NCI-H2029 (cell line): Measurements from ENCODE around the gene ITM2C.

Experiments used
- DNase-seq: peaks from one replicate; lab custom pipeline; 2025; lab: John Stamatoyannopoulos, UW

The ITM2C gene

GRCh38 chr2:230872968-230873660, 8.4 kb downstream of the ITM2C start:
- DNase-seq = no peak

- no peak for DNase-seq
Measured at GRCh38 chr2:230873661-230874401, 9.1 kb downstream of the ITM2C start.

DNA sequence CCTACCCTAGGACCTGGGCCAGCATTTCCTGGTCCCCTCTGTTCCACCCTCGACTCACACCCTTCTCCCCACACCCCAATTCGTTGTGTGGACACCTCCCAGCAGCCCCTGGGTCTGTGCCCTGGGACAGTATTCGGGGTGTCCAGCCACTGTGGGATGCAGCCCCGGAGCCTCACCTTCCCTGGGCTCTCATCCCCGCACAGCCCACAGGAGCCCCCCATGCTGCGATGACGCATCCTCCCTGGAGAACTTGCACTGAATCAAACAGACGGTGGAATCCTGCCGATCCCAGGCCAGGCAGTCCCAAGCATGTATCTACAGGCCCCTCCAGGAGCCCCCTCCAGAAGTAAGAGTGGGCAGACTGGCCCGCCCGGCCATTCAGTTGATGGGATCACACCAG, 9.7 kb downstream of the ITM2C start:
- no peak for DNase-seq

DNA sequence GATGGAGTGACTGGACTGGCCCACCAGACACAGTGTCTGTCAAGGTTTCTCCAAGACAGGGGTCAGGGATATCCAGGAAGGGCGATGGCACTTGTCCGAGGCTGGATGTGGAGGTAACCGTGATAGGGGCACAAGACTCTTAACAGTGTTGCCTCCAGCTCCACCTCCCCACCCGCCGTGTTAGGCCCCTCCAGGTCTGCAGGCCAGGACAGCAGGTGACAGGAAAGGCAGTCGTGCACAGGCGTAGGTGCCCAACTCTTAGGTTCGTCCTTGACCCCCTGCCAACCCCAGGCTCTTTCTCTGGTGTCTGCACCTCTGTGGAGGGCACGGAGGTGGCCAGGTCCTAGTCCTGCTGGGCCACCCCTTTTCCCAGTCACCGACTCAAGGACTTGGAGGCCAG, 10.1 kb downstream of the ITM2C start:
- no peak for DNase-seq

DNA sequence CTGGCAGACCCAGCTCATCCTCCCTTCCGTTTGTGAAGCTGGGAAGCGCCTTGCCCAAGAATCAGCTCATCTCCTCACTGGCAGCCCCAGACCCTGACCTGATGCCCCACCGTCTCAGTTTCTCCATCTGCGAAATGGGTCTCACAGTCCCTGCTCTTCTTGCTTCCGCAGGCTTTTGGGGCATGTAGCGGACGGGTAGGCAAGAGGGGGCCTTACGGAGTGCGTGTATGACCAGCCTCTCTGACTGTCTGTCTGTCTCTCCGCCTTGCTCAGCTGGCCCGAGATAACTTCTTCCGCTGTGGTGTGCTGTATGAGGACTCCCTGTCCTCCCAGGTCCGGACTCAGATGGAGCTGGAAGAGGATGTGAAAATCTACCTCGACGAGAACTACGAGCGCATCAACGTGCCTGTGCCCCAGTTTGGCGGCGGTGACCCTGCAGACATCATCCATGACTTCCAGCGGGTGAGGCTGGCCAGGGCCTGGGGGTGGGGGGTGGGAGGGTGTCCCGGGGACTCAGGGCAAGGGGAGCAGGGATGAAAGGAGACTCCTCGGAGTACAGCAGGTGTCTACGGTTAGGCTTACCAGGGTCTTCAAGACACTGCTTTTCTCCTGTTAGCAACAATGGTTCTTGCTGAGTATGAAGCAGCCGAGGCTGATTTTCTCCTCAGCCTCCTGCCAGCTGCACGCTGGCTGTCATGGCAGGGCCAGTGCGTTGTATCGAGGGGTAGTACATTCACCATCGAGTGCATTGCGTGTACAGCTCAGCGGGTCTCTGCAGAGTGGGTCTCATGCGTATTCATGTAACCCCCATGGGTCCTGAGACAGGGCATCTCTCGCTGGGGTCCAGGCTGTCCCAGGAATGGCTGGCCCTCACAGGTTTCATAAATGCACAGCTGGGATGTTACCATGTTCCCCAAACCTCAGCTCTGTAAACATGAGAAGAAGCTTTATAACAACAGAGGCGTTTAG, 10.9 kb downstream of the ITM2C start:
- no peak for DNase-seq

DNA sequence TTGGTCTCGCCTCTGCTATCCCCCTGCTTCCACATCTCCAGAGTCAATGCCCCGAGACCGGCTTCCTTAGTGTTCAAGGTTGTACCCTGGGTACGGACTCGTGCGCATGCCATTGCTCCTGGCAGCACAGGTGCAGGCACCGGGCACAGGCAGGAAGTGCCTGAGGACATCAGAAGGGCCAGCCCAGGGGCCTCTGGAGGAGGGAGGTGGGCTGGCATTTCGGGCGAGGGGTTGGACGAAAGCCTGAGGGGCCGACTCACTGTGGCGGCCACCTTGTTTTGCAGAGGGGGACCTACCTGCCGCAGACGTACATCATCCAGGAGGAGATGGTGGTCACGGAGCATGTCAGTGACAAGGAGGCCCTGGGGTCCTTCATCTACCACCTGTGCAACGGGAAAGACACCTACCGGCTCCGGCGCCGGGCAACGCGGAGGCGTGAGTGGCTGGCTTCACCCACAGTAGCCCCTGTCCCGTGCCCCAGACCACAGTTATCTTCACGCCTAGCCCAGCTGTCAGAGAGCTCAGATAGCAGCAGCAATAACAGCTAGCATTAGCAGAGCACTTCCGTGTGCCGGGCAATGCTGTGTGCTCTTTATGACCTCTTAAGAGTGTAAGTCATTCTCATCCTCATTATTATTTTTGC, 12.5 kb downstream of the ITM2C start:
- DNase-seq = no peak

- DNase-seq = no peak
Measured at GRCh38 chr2:230877759-230878598, 13.2 kb downstream of the ITM2C start.

- DNase-seq = no peak
Measured at GRCh38 chr2:230878599-230879188, 14.0 kb downstream of the ITM2C start.

DNA sequence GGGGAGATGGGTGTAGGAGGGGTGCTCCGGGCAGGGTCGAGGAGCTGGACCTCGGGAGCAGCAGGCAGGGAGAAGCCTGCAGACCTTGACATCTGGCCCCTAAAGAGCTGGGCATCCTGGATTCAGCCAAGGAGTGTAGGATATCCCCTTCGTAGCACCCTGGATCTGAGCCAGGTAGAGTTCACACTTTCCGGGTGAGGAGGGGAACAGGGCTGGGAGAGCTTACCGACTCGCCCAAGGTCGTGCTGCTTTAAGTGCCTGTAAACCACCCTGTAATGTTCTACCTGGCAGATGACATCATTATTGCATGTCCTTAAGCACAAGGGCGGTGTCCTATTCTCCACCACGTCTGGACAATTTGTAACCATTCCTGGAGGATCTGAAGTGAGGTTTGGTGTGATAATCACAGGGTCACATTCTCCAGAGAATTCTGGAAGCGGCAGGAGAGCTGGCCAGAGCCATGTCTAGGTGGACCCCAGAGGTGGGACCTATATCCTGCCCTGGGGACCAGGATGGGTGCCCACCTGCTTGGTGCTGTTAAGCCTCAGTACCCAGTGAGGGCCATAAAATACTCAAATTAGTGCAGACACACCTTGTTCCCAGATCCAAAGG, 14.6 kb downstream of the ITM2C start:
- peak; percentile 75 for DNase-seq

DNA sequence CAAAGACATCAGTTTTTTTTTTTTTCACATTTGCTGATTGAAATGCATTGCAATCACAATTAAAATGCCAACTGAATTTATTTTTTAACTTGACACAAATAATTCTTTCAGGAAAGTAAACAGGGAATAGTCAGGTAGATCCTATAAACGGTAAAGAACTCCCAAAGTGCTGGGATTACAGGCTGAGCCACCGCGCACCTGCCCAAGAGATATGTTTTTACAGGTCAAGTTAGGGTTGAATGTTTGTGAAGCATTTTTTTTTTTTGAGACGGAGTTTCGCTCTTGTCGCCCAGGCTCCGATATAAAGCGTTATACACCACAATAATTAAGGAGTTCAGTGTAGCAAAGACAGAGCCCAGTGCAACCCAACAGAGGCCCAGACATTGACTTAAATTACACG, 15.1 kb downstream of the ITM2C start:
- no peak for DNase-seq

DNA sequence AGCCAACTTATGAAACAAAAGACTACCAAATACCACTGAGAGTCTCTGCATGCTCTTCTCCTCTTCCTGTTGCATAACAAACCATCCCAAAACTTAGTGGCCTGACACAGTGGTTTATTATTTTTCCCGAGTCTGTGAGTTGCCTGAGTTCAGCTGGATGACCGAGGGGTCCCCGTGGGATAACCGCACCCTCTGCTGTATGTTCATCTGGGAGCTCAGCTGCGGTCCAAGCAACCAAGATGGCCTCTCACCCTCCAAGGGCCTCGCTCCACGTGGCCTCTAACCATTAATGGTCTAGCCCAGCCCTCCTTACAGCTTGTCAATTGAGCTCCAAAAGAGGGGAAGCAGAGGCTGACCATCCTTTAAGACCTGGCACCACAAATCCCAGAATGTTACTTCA, 17.1 kb downstream of the ITM2C start:
- DNase-seq = no peak

- DNase-seq = no peak
Measured at GRCh38 chr2:230885463-230886130, 20.9 kb downstream of the ITM2C start.

DNA sequence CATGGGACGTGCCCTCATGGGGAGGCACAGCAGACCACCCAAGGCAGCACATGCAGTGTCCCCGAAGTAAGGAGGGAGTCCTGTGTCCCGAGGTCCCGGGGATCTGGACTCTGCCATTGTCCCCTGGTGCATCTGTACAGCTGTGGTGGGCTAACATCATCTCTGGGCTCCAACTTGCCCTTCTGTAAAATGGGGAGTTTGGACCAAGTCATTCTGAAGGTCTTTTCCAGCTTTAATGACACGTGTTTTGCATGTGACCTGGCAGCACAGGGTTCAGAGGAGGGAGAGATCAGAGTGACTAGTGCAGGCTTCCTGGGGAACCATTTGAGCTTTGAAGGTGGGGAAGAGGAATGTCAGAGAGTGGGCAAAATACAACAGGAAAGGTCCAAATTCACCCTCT, 21.5 kb downstream of the ITM2C start:
- no peak for DNase-seq

DNA sequence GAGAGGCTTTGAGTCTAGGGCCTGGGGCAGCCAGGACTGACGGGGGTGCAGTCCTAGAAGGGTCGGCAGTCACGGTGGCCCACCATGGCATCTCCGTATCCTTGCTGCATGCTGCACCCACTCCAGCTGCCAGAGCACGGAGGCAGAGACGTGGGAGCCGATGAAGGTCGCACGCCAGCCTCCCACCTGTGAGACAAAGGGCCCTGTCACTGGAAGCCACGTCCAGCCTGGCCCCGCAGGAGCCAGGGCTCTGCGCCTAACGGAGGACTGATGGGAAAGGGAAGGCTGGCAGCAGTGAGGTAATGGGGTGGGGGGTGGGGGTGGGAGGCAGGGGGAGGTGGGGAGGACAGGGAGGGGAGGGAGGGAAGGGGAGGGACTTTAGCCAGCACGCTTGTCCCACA, 21.9 kb downstream of the ITM2C start:
- no peak for DNase-seq

DNA sequence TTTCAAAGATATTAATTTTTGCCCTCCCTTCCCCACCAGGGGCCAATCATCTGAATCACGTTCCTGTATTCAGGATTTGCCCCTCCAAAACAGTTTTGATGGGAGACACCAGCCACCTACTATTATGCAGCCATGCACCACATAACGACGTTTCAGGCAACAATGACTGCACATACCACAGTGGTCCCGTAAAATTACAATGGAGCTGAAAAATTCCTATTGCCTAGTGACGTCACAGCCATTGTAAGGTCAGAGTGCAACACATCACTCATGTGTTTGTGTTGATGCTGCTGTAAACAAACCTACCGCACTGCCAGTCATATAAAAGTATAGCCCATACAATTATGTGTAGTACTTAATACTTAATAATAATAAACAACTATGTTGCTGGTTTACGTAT, 22.6 kb downstream of the ITM2C start:
- no peak for DNase-seq

DNA sequence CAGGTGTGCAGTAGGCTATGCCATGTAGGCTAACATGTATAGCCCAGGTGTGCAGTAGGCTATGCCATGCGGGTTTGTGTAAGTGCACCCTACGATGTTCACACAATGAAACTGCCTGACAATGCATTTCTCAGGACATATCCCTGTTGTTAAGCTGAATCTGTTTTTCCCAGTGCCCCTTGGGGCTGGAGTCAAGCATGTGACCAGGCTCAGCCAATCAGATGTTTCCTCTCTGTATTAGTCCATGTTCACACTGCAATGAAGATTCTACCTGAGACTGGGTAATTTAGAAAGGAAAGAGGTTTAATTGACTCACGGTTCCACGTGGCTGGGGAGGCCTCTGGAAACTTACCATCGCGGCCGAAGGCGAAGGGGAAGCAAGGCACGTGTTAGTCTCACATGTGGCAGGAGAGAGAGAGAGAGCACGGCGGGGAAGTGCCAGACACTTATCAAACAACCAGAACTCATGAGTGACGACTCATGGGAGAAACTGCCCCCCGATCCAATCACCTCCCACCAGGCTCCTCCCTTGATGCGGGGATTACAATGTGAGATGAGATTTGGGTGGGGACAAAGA, 24.2 kb downstream of the ITM2C start:
- DNase-seq = no peak

- DNase-seq = no peak
Measured at GRCh38 chr2:230889911-230890601, 25.3 kb downstream of the ITM2C start.

DNA sequence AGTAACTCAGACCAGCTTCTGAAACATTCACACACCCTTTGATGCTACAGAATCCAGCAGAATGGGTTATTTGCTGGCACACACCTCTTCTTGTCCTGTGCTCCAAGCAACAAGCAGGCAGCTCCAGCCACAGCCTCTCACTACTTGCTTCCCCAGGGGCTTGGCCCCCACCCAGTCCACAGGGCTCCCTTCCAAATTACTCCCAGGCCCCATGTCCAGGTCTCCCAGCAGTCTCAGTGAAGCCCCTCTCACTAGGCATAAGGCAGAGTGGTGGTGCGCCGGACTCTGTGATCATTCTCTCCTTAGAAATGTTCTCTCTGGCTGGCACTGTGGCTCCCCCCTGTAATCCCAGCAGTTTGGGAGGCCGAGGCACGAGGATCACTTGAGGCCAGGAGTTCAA, 25.9 kb downstream of the ITM2C start:
- DNase-seq = no peak

GRCh38 chr2:230891064-230891463, 26.3 kb downstream of the ITM2C start:
- DNase-seq = no peak
